Measurements from ENCODE around the gene ADGRG1.
"Not testable (repeated sequence)": the region's sequence is repeated elsewhere in the genome, so short reads cannot be mapped to it uniquely, and the experiment has no call there.

Gene ADGRG1

GRCh38 chr16:57711346-57711745, 82.9 kb downstream of the ADGRG1 start:
- Histone ChIP-seq H3K79me2 (ENCODE audit: insufficient read depth, low read length) (no peaks in the 10 kb centered on the region), H2AFZ (ENCODE audit: low read depth, low read length) (no peak overlapping the region), H3K9ac (ENCODE audit: low read depth, low read length) (no peak overlapping the region), H3K4me2 (ENCODE audit: insufficient read depth, low read length) (no peak overlapping the region), H3K9me3 (ENCODE audit: insufficient read depth, low read length, severe bottlenecking) (no peaks in the 10 kb centered on the region), H3K36me3 (ENCODE audit: insufficient read depth, low read length) (no peaks in the 10 kb centered on the region), H3K4me1 (ENCODE audit: insufficient read depth, low read length) (no peaks in the 10 kb centered on the region), H3K27ac (ENCODE audit: low read length) (no peak overlapping the region), H3K27me3 (ENCODE audit: insufficient read depth, low read length, poor library complexity) (peaks cover 19% of the 10 kb centered on the region), H3K4me3 (ENCODE audit: low read depth in 1 of 2, low read length in 2 of 2) (no peak overlapping the region), H4K20me1 (ENCODE audit: insufficient read depth, low read length) (no peaks in the 10 kb centered on the region)
- ATAC-seq (ENCODE audit: insufficient read depth, low read depth) (no peak), DNase-seq (no peak)
- TF ChIP-seq, protein P1, sequence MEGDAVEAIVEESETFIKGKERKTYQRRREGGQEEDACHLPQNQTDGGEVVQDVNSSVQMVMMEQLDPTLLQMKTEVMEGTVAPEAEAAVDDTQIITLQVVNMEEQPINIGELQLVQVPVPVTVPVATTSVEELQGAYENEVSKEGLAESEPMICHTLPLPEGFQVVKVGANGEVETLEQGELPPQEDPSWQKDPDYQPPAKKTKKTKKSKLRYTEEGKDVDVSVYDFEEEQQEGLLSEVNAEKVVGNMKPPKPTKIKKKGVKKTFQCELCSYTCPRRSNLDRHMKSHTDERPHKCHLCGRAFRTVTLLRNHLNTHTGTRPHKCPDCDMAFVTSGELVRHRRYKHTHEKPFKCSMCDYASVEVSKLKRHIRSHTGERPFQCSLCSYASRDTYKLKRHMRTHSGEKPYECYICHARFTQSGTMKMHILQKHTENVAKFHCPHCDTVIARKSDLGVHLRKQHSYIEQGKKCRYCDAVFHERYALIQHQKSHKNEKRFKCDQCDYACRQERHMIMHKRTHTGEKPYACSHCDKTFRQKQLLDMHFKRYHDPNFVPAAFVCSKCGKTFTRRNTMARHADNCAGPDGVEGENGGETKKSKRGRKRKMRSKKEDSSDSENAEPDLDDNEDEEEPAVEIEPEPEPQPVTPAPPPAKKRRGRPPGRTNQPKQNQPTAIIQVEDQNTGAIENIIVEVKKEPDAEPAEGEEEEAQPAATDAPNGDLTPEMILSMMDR (IDR thresholded peaks at IDR 0.05; ENCODE audit: borderline replicate concordance, extremely low read depth, low read length, poor library complexity, severe bottlenecking), result no peak
- no peak for TF ChIP-seq EZH2 (IDR thresholded peaks at IDR 0.05; ENCODE audit: borderline replicate concordance, low read depth, low read length, severe bottlenecking)

- H3K79me2 ChIP-seq (ENCODE audit: insufficient read depth, low read length), result no peaks in the 10 kb centered on the region
- no peaks in the 10 kb centered on the region for H3K36me3 ChIP-seq (ENCODE audit: insufficient read depth, low read length)
- no peak overlapping the region for H3K27ac ChIP-seq (ENCODE audit: low read length)
- H3K9me3 ChIP-seq (ENCODE audit: insufficient read depth, low read length, severe bottlenecking), result no peaks in the 10 kb centered on the region
- H3K4me2 ChIP-seq (ENCODE audit: insufficient read depth, low read length), result no peak overlapping the region
- TF ChIP-seq, protein P1 (IDR thresholded peaks at IDR 0.05; ENCODE audit: borderline replicate concordance, extremely low read depth, low read length, poor library complexity, severe bottlenecking), result no peak
- TF ChIP-seq EZH2 (IDR thresholded peaks at IDR 0.05; ENCODE audit: borderline replicate concordance, low read depth, low read length, severe bottlenecking), result no peak
- DNase-seq, result no peak
- H4K20me1 ChIP-seq (ENCODE audit: insufficient read depth, low read length), result no peaks in the 10 kb centered on the region
- ATAC-seq (ENCODE audit: insufficient read depth, low read depth), result no peak
- no peak overlapping the region for H3K9ac ChIP-seq (ENCODE audit: low read depth, low read length)
- H3K4me3 ChIP-seq (ENCODE audit: low read depth in 1 of 2, low read length in 2 of 2), result no peak overlapping the region
- H2AFZ ChIP-seq (ENCODE audit: low read depth, low read length), result no peak overlapping the region
- no peaks in the 10 kb centered on the region for H3K4me1 ChIP-seq (ENCODE audit: insufficient read depth, low read length)
- H3K27me3 ChIP-seq (ENCODE audit: insufficient read depth, low read length, poor library complexity), result peaks cover 19% of the 10 kb centered on the region
Observed at GRCh38 chr16:57711993-57712392, 83.6 kb downstream of the ADGRG1 start.

DNA sequence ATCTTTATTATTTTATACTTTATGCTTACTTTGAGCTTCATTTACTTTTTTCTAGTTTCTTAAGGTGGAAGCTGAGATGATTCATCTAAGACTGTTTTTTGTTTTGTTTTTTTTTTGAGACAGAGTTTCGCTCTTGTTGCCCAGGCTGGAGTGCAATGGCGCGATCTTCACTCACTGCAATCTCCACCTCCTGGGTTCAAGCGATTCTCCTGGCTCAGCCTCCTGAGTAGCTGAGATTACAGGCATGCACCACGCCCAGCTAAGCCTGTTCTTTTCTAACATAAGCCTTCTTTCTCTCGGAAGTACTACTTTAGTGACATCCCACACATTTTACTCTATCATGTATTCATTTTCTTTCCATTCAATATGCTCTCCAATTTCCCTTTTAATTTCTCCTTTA, 84.1 kb downstream of the ADGRG1 start:
- not testable (repeated sequence) for ATAC-seq (ENCODE audit: insufficient read depth, low read depth); H3K9me3 ChIP-seq (ENCODE audit: insufficient read depth, low read length, severe bottlenecking); H4K20me1 ChIP-seq (ENCODE audit: insufficient read depth, low read length); H3K4me1 ChIP-seq (ENCODE audit: insufficient read depth, low read length); DNase-seq; H3K4me2 ChIP-seq (ENCODE audit: insufficient read depth, low read length); H3K36me3 ChIP-seq (ENCODE audit: insufficient read depth, low read length); H3K27ac ChIP-seq (ENCODE audit: low read length); H2AFZ ChIP-seq (ENCODE audit: low read depth, low read length); H3K9ac ChIP-seq (ENCODE audit: low read depth, low read length); H3K79me2 ChIP-seq (ENCODE audit: insufficient read depth, low read length); H3K4me3 ChIP-seq (ENCODE audit: low read depth in 1 of 2, low read length in 2 of 2)
- peaks cover 19% of the 10 kb centered on the region for H3K27me3 ChIP-seq (ENCODE audit: insufficient read depth, low read length, poor library complexity)

DNA sequence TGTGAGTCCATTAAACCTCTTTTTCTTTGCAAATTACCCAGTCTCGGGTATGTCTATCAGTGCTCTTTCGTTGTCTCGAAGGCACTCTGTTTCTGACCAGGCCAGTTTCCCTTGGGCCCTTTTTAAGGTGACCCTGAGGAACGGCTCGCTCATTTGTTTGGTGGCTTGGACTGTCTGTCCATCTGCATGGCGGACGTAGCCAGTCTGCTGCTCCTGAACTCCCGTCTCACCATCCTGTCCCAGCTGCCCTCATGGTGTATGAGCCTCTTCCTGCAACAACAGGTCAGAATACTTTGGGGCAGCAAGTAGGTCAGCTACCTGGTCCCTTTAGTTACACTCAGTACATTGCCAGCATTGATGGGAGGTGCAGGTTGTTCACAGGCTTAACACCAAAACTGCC, 85.2 kb downstream of the ADGRG1 start:
- Histone ChIP-seq H3K79me2 (ENCODE audit: insufficient read depth, low read length) (no peaks in the 10 kb centered on the region), H3K27ac (ENCODE audit: low read length) (no peak overlapping the region), H3K27me3 (ENCODE audit: insufficient read depth, low read length, poor library complexity) (peaks cover 19% of the 10 kb centered on the region), H3K9ac (ENCODE audit: low read depth, low read length) (no peak overlapping the region), H4K20me1 (ENCODE audit: insufficient read depth, low read length) (no peaks in the 10 kb centered on the region), H3K9me3 (ENCODE audit: insufficient read depth, low read length, severe bottlenecking) (no peaks in the 10 kb centered on the region), H3K4me3 (ENCODE audit: low read depth in 1 of 2, low read length in 2 of 2) (no peak overlapping the region), H2AFZ (ENCODE audit: low read depth, low read length) (no peak overlapping the region), H3K36me3 (ENCODE audit: insufficient read depth, low read length) (no peaks in the 10 kb centered on the region), H3K4me1 (ENCODE audit: insufficient read depth, low read length) (no peaks in the 10 kb centered on the region), H3K4me2 (ENCODE audit: insufficient read depth, low read length) (no peak overlapping the region)
- TF ChIP-seq, protein P1 (IDR thresholded peaks at IDR 0.05; ENCODE audit: borderline replicate concordance, extremely low read depth, low read length, poor library complexity, severe bottlenecking), result no peak
- no peak for TF ChIP-seq EZH2 (IDR thresholded peaks at IDR 0.05; ENCODE audit: borderline replicate concordance, low read depth, low read length, severe bottlenecking)
- ATAC-seq (ENCODE audit: insufficient read depth, low read depth) (no peak), DNase-seq (no peak)

Data from DND-41 (cell line).